Measurements from ENCODE around the gene GTPBP4. TPM values are rescaled to one million over a fixed set of nuclear protein-coding genes. Genes with fewer than 3 reads are reported as not detected.

Gene GTPBP4
- total and polyA plus RNA-seq, 9 of the 15 experiments (the other 6 are each of a cell fraction or from before 2014, with no cell fraction given): 79.0 to 155 (median 128) TPM

DNA sequence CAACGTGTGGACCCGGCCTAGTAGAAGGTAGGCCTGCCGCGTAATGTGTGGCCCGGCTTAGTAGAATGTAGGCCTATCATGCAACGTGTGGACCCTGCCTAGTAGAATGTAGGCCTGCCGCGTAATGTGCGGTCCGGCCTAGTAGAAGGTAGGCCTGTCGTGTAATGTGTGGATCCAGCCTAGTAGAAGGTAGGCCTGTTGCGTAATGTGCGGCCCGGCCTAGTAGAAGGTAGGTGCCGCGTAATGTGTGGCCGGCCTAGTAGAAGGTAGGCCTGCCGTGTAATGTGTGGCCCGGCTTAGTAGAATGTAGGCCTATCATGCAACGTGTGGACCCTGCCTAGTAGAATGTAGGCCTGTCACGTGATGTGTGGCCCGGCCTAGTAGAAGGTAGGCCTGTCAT lies 11.9 kb upstream of the GTPBP4 start:
- Histone ChIP-seq H3K9ac (ENCODE audit: insufficient read depth in 1 of 2, low read depth in 2 of 2, low read length in 2 of 2) (no peak overlapping the region), H3K4me3 (no peak overlapping the region), H3K27ac (ENCODE audit: extremely low read depth, low read depth, low read length) (no peak overlapping the region), H3K9me3 (replicated peaks; ENCODE audit: control insufficient read depth, insufficient read depth, low read depth, low read length) (peaks cover 24% of the 10 kb centered on the region), H4K20me1 (replicated peaks; ENCODE audit: control insufficient read depth, insufficient read depth, low read length) (no peaks in the 10 kb centered on the region), H3K79me2 (ENCODE audit: control insufficient read depth, insufficient read depth, low read length) (no peaks in the 10 kb centered on the region), H3K36me3 (ENCODE audit: control insufficient read depth, insufficient read depth, low read length) (no peaks in the 10 kb centered on the region), H2AFZ (ENCODE audit: low read depth, low read length) (no peak overlapping the region), H3K9me1 (ENCODE audit: control insufficient read depth, insufficient read depth, low read length) (no peaks in the 10 kb centered on the region), H3K27me3 (ENCODE audit: control insufficient read depth in 2 of 2, insufficient read depth in 2 of 2, low read length in 2 of 2) (peaks cover 1 to 9% of the 10 kb centered on the region in 2 experiments; a peak in 2 of 5 replicates), H3K4me2 (ENCODE audit: insufficient read depth, low read length) (no peak overlapping the region), H3K4me1 (replicated peaks in 1 of 2; ENCODE audit: control insufficient read depth in 2 of 2, insufficient read depth in 2 of 2, low read length in 2 of 2) (0 out of 5 replicates have a peak, but pooled peaks cover 0 to 3% of the 10 kb centered on the region in 2 experiments)
- 87% methylated on average over 21 of the region's 22 CpGs for WGBS (ENCODE audit: insufficient coverage, low coverage, missing lambda C conversion rate)
- FAIRE-seq (no peak), ATAC-seq (no peak), DNase-seq (ENCODE audit: extremely low read depth in 1 of 4, low spot score in 3 of 4) (no peak)
- CTCF ChIA-PET (ENCODE audit: low intra/inter-chr PET ratio): no interaction called here
- POLR2A ChIA-PET: no interaction called here
- no TSS peak for BruUV-seq (replicated peaks)
- intact Hi-C loops (cut with micrococcal nuclease): no loop called here
- 0 out of 2 replicates have a peak, but pooled peaks have one; percentile 16 for TF ChIP-seq CEBPG (CRISPR knock-in tag; IDR thresholded peaks at IDR 0.05)
- TF ChIP-seq CEBPG (tag; conservative IDR thresholded peaks at IDR 0.05 in 1 of 2, IDR thresholded peaks at IDR 0.05 in 1 of 2): no peak
- no peak for TF ChIP-seq ZNF212 (CRISPR knock-in tag; IDR thresholded peaks at IDR 0.05)
- in situ Hi-C loops (cut with MboI): no loop called here

DNA sequence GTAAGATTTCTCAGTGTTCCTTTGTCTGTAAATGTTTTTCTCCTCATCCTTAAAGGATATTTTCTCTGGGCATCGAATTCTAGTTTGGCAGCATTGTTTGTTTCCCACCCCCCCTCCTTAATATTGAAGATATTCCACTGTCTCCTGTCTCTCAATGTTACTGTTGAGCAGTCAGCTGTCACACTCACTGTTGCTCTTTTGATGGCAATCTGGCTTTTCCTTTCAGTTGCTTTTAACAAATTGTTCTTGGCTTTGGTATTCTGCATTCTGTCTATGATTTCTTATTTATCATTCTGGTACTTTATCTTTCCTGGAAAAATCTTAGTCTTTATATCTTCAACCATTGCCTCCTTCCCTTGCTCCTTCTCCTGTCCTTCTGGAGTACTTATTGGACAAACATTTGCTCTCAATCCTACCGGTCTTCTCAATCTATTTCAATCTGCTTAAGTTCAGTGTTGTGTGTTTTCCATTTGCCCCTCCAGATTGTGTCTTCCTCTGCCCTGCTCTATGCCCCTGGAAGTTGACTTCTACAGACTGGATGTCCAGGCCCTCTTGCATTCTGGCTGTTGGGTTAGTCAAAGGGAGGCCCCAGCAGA lies 9.3 kb upstream of the GTPBP4 start:
- Histone ChIP-seq H3K9ac (ENCODE audit: insufficient read depth in 1 of 2, low read depth in 2 of 2, low read length in 2 of 2) (no peak overlapping the region), H4K20me1 (replicated peaks; ENCODE audit: control insufficient read depth, insufficient read depth, low read length) (no peaks in the 10 kb centered on the region), H3K9me3 (replicated peaks; ENCODE audit: control insufficient read depth, insufficient read depth, low read depth, low read length) (peaks cover 24% of the 10 kb centered on the region), H3K4me1 (replicated peaks in 1 of 2; ENCODE audit: control insufficient read depth in 2 of 2, insufficient read depth in 2 of 2, low read length in 2 of 2) (no peaks in the 10 kb centered on the region), H2AFZ (ENCODE audit: low read depth, low read length) (no peak overlapping the region), H3K27ac (ENCODE audit: extremely low read depth, low read depth, low read length) (no peak overlapping the region), H3K36me3 (ENCODE audit: control insufficient read depth, insufficient read depth, low read length) (no peaks in the 10 kb centered on the region), H3K79me2 (ENCODE audit: control insufficient read depth, insufficient read depth, low read length) (no peaks in the 10 kb centered on the region), H3K27me3 (ENCODE audit: control insufficient read depth in 2 of 2, insufficient read depth in 2 of 2, low read length in 2 of 2) (no peaks in the 10 kb centered on the region), H3K9me1 (ENCODE audit: control insufficient read depth, insufficient read depth, low read length) (no peaks in the 10 kb centered on the region), H3K4me2 (ENCODE audit: insufficient read depth, low read length) (no peak overlapping the region), H3K4me3 (no peak overlapping the region)
- 25% methylated on average over 2 of the region's 2 CpGs for WGBS (ENCODE audit: insufficient coverage, low coverage, missing lambda C conversion rate)
- ATAC-seq (no peak), DNase-seq (ENCODE audit: extremely low read depth in 1 of 4, low spot score in 3 of 4) (no peak), FAIRE-seq (peak; percentile 75)
- POLR2A ChIA-PET: interaction anchor here (0.7 kb wide), 1 partner anchor 9 kb away, joined by 3 read pairs; the partner anchor contains the start of gene GTPBP4
- no TSS peak for BruUV-seq (replicated peaks)
- in situ Hi-C loops (cut with MboI): no loop called here
- intact Hi-C loops (cut with micrococcal nuclease): no loop called here
- CTCF ChIA-PET (ENCODE audit: low intra/inter-chr PET ratio): no interaction called here
- TF ChIP-seq HNRNPK (IDR thresholded peaks at IDR 0.05; ENCODE audit: low read depth, low read length, poor library complexity, severe bottlenecking) (no peak), HDAC3 (IDR thresholded peaks at IDR 0.05; ENCODE audit: borderline replicate concordance, partially characterized antibody) (no peak), ZNF76 (CRISPR knock-in tag; IDR thresholded peaks at IDR 0.05; ENCODE audit: borderline replicate concordance) (no peak)
- TF ChIP-seq, protein P1, sequence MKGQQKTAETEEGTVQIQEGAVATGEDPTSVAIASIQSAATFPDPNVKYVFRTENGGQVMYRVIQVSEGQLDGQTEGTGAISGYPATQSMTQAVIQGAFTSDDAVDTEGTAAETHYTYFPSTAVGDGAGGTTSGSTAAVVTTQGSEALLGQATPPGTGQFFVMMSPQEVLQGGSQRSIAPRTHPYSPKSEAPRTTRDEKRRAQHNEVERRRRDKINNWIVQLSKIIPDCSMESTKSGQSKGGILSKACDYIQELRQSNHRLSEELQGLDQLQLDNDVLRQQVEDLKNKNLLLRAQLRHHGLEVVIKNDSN (CRISPR knock-in tag; IDR thresholded peaks at IDR 0.05): no peak
- TF ChIP-seq, protein P2, sequence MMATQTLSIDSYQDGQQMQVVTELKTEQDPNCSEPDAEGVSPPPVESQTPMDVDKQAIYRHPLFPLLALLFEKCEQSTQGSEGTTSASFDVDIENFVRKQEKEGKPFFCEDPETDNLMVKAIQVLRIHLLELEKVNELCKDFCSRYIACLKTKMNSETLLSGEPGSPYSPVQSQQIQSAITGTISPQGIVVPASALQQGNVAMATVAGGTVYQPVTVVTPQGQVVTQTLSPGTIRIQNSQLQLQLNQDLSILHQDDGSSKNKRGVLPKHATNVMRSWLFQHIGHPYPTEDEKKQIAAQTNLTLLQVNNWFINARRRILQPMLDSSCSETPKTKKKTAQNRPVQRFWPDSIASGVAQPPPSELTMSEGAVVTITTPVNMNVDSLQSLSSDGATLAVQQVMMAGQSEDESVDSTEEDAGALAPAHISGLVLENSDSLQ (IDR thresholded peaks at IDR 0.05): peak; percentile 41; the same call in 1 of the 2 replicates
- TF ChIP-seq, protein P3, sequence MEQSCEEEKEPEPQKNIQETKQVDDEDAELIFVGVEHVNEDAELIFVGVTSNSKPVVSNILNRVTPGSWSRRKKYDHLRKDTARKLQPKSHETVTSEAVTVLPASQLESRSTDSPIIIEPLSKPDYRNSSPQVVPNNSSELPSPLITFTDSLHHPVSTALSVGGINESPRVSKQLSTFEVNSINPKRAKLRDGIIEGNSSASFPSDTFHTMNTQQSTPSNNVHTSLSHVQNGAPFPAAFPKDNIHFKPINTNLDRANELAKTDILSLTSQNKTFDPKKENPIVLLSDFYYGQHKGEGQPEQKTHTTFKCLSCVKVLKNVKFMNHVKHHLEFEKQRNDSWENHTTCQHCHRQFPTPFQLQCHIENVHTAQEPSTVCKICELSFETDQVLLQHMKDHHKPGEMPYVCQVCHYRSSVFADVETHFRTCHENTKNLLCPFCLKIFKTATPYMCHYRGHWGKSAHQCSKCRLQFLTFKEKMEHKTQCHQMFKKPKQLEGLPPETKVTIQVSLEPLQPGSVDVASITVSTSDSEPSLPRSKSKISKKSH (CRISPR knock-in tag; IDR thresholded peaks at IDR 0.05): no peak
- TF ChIP-seq, protein P4, sequence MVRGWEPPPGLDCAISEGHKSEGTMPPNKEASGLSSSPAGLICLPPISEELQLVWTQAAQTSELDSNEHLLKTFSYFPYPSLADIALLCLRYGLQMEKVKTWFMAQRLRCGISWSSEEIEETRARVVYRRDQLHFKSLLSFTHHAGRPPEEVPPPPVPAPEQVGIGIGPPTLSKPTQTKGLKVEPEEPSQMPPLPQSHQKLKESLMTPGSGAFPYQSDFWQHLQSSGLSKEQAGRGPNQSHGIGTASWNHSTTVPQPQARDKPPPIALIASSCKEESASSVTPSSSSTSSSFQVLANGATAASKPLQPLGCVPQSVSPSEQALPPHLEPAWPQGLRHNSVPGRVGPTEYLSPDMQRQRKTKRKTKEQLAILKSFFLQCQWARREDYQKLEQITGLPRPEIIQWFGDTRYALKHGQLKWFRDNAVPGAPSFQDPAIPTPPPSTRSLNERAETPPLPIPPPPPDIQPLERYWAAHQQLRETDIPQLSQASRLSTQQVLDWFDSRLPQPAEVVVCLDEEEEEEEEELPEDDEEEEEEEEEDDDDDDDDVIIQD (CRISPR knock-in tag; IDR thresholded peaks at IDR 0.05): no peak

Measured in K562 (cell line).